A549 treated with GW870086 at 1 μM for 4 hours (cell line): ENCODE data around the gene MED26. TPM values are rescaled to one million over a fixed set of nuclear protein-coding genes. Genes with fewer than 3 reads are reported as not detected.

ENCODE experiments used
- total RNA-seq: library from RNA; stranded (reverse); fragments of 200-300 nt; extraction: Qiagen RNA extraction; gene quantifications from 5 replicates; pipeline ENCODE4 v1.2.3, GENCODE V29; 2022; ENCODE audit warnings: low read depth

The MED26 gene, protein sequence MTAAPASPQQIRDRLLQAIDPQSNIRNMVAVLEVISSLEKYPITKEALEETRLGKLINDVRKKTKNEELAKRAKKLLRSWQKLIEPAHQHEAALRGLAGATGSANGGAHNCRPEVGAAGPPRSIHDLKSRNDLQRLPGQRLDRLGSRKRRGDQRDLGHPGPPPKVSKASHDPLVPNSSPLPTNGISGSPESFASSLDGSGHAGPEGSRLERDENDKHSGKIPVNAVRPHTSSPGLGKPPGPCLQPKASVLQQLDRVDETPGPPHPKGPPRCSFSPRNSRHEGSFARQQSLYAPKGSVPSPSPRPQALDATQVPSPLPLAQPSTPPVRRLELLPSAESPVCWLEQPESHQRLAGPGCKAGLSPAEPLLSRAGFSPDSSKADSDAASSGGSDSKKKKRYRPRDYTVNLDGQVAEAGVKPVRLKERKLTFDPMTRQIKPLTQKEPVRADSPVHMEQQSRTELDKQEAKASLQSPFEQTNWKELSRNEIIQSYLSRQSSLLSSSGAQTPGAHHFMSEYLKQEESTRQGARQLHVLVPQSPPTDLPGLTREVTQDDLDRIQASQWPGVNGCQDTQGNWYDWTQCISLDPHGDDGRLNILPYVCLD
- 3.4 to 5.5 TPM (median 5.4 TPM) in 5 replicates for total RNA-seq

DNA sequence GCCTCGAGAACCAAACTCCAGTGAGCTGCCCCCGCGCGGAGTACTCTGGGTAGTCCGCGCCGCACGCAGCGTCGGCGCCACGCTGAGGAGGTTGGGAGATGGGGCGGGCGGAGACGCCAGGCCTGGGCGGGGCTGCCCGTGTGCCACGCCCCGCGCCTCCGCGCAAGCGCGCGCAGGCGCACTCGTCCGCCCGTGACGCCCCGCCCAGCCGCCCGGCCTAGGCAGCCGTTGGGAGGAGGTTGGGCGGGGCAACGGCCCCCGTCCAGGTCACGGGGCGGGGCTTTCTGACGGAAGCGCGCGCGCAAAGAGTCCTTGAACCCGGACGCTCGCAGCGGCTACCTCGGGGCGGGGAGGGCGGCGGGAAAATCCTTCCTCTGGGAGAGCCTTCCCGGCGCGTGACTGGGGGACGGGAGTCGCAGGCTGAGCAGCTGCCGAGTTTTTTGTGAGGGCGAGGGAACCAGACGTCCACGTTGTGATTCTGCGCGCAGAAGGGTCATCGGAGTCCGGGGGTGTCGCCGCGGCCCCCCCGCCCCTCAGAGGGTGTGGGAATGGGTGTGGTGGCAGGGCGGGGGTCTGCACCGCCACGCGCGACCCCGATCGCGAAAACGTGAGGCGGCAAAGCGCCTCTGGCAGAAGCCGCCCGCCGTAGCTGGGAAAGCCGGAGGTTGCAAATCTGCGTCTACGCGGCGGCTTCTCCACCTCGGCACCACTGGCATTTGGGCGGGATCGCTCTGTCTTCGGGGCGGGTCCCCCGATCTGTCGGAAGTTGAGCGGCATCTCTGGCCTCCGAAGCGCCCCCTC is at the start of gene MED26:
Gene MED26, minus strand, starts transcription at position 22 of the 801 bp plus-strand sequence. CDS start 261 bp downstream, outside the sequence.

DNA sequence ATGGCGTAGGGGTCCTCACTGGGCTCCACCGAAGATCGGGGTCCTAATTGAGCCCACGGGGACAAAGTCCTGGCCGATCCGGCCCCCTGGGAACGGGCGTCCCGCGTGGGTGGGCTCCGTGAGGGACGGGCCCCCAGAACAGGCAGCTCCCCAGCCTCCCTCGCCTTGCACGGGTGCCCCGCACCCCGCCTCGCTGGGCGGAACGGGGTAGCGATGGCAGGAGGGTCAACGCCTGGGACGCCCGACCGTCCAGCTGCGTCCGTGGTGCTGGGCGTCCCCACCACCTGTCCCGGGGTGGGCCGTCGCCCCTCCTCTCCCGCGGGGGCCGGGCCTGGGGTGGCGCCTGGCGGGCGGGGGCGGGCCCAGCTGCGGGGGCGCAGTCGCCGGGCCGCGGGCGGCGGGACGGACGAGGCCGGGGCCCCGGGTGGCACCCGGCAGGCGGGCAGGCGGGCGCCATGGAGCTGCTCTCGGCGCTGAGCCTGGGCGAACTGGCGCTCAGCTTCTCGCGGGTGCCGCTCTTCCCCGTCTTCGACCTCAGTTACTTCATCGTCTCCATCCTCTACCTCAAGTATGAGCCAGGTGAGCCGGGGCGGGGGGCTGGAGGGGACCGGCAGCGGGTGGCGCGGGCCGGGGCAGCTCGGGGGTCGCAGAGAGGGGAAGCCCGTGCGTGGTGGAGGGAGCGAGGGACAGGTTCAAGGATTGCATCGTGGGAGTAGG is 32.9 kb upstream of the MED26 start, which contains the start of gene TMEM38A:
Gene TMEM38A, plus strand, starts transcription at position 377 of the 717 bp plus-strand sequence. Its CDS starts 79 bp downstream, at position 456.

DNA sequence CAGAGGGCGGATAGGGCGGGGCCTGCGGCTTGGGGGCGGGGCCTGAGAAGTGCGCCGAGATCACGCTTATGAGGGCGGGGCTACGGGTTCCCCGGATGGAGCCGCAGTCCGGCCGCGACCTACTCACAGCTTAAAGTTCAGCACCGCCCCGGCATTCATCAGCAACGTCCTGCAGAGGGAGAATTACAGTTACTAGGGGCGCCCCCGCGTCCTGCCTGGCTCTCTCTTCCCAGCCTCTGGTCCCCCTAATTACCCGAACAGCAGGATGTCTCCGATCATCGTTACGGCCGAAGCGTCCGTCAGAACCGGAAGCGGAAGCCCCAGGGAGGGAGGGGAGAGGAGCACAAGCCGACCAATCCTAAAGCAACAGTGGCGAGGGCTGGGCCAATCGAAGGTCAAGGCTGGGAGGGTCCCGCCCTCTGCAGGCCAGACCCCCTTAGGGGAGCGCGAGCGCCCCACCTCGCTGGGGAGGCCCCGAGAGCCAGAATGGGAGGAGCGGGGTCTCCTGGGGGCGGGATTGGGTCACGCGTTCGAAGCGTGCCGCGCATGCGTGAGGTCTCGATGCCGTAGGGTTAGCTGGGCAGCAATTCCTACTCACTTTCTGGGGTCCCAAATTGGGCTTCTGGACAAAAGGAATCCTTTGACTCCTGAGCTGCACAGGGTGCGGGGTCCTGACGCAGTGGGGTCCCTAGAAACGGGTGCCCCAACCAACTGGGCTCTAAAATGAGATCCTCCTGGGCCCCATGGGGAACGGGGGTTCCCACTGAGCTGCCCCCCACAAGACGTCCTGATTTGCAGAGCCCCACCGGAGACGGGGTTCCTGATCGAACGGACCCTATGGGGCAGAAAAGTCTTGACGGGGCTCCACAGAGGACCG is 32.1 kb upstream of the MED26 start, which contains the start of gene SMIM7:
Gene SMIM7, minus strand, starts transcription at position 313 of the 877 bp plus-strand sequence. Its CDS starts 34 bp downstream, at position 279.

DNA sequence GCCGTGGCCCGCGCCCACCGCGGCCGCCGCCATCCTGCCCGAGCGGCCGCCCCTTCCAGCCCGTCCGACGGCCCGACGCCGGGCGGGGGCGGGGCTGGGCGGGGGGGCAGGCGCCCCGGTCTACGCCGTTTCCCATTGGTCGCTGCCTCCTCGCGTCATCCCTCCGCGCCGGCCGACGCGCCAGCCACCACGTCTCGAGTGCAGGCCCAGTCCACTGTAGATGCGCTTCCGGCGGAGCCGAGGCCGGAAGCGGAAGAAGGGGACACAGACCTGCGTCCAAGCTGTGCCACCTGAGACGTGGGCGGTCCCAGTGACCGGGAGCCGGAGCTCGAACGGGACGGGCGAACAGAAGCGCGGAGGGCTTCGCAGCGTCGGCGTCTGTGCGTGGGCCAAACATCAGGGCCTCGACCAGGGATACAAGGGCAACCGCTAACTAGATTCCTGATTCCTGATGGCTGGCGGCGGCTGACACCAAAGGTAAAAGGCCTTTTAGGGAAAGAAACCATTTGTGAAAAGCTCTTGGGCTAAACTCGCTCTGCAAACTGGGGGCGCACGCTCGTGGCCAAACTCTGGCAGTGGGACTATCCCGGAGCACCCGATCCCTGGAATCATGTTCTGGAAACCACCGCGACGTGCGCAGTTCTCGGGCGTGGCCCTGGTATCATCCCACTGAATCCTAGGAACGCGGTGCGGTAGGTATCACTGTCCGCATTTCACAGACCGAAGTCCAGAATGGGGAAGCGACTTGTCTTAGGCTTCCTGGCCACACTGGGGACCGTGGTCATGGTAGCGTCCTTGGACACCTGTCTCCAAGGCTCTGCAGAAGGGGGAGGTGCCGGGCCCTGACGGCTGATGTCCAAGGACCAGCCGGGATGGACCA is 55.4 kb downstream of the MED26 start, which contains the start of gene SLC35E1:
Gene SLC35E1, minus strand, starts transcription at position 84 of the 880 bp plus-strand sequence. Its CDS starts 51 bp downstream, at position 33.

DNA sequence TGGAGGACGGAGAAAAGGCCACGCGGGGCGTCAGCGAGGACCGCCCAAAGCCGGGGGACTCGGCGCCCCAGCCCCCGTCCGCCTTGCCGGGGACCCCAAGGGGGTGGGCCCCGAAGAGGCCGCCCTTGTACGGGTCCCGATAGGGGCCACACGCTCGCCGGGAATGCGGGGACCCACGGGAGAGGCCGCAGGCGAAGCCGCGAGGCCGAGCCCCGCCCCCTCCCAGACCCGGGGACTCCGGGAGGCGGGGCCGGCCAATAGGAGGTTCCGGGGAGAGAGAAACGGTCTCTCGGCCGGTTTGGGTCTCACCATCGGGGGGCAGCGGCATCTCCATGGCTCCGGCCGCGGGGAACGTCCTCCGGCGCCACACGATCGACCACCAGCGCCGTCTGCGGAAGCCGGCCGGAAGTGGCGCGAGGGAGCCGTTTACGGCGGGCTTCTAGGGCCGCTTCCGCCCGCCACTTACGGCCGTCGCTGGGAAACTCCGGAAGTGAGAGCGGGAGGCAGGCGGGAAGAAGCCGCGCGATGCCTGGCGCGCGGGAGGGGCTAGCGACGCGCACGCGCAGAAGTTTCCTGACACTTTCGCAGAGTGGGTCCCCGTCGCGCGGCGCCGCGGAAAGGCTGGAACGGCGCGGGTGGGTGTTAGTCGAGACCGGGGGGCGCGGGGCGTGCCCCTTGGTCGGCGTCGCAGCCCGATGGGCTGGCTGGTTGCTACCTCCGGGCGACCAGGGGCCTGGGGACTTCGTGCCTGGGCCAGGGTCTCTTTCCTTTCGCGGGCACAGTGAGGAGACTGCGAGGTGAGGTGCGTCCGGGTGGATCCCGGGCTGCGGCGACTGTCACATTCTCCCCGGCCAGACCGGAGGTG is 85.7 kb downstream of the MED26 start, which contains the start of gene CHERP:
Gene CHERP, minus strand, starts transcription at position 393 of the 865 bp plus-strand sequence. Its CDS starts 59 bp downstream, at position 334.

Other genes with a start within 250 kb of the MED26 start
- gene EPS15L1, start 156.2 kb downstream of the MED26 start, total RNA-seq: 14.2 to 18.6 TPM (median 16.6 TPM) in 5 replicates
- not detected in 5 replicates for gene CALR3, start 132.0 kb downstream of the MED26 start, total RNA-seq
- 2.0 to 2.8 TPM (median 2.6 TPM) in 5 replicates for gene C19orf44, start 131.8 kb downstream of the MED26 start, total RNA-seq
- gene CHERP, start 85.8 kb downstream of the MED26 start, total RNA-seq: 26.1 to 32.4 TPM (median 30.0 TPM) in 5 replicates
- 16.0 to 20.4 TPM (median 18.7 TPM) in 5 replicates for gene SLC35E1, start 55.8 kb downstream of the MED26 start, total RNA-seq
- 66.1 to 77.4 TPM (median 74.4 TPM) in 5 replicates for gene SMIM7, start 31.9 kb upstream of the MED26 start, total RNA-seq
- gene TMEM38A, start 32.9 kb upstream of the MED26 start, total RNA-seq: 0.56 to 1.4 TPM (median 1.2 TPM) in 5 replicates
- not detected in 5 replicates for gene NWD1, start 91.6 kb upstream of the MED26 start, total RNA-seq
- 16.7 to 21.6 TPM (median 20.7 TPM) in 5 replicates for gene SIN3B, start 201.2 kb upstream of the MED26 start, total RNA-seq